NCI-H1417 (cell line): Measurements from ENCODE around the gene TSEN54.

ENCODE experiments used
- DNase-seq, 3 experiments: peaks; one replicate each; lab custom pipeline; 2025; lab: John Stamatoyannopoulos, UW

The TSEN54 gene

GRCh38 chr17:75504347-75505151 is 11.8 kb upstream of the TSEN54 start:
- peak in 2 of 3 experiments; percentile 24 to 27 for DNase-seq

GRCh38 chr17:75505152-75505409 is 11.2 kb upstream of the TSEN54 start:
- no peak for DNase-seq

- DNase-seq, result no peak
These were observed 10.7 kb upstream of the TSEN54 start for GRCh38 chr17:75505640-75506039.

- no peak for DNase-seq
These were observed 10.2 kb upstream of the TSEN54 start for GRCh38 chr17:75506134-75506533.

- DNase-seq, result no peak
These were observed 9.4 kb upstream of the TSEN54 start for GRCh38 chr17:75506888-75507287.

GRCh38 chr17:75507733-75508719 is 8.3 kb upstream of the TSEN54 start:
- no peak for DNase-seq

GRCh38 chr17:75508931-75509361 is 7.4 kb upstream of the TSEN54 start:
- DNase-seq, result no peak

- DNase-seq, result no peak
These were observed 6.6 kb upstream of the TSEN54 start for GRCh38 chr17:75509528-75510258.

- DNase-seq, result no peak
These were observed 5.1 kb upstream of the TSEN54 start for GRCh38 chr17:75511270-75511609.

- peak in 1 of 3 experiments; percentile 38 for DNase-seq
These were observed 4.4 kb upstream of the TSEN54 start for GRCh38 chr17:75511610-75512575.

GRCh38 chr17:75512926-75513640 is 3.2 kb upstream of the TSEN54 start:
- no peak for DNase-seq

- DNase-seq, result no peak
These were observed 2.7 kb upstream of the TSEN54 start for GRCh38 chr17:75513641-75514000.

GRCh38 chr17:75514299-75514918 is 1.9 kb upstream of the TSEN54 start:
- peak in 1 of 3 experiments; percentile 21 for DNase-seq

- peak in 1 of 3 experiments; percentile 42 for DNase-seq
These were observed 1.3 kb upstream of the TSEN54 start for GRCh38 chr17:75514919-75515495.

GRCh38 chr17:75515496-75516254 is 653 bp upstream of the TSEN54 start, which contains the start of gene CASKIN2:
TSS of gene CASKIN2 (minus strand) at chr17:75515537. CDS start at chr17:75513804, 1,733 bp downstream.
- DNase-seq, result peak; percentile 89 to 96 (median 92)

- DNase-seq, result peak in 2 of 3 experiments; percentile 73 to 75
These were observed 430 bp downstream of the TSEN54 start for GRCh38 chr17:75516619-75517296.

GRCh38 chr17:75517297-75517865 is 1.1 kb downstream of the TSEN54 start:
- peak in 1 of 3 experiments; percentile 36 for DNase-seq

- no peak for DNase-seq
These were observed 1.9 kb downstream of the TSEN54 start for GRCh38 chr17:75518201-75518600.
